SW480 (cell line): ENCODE results near the gene MYO15B.

Experiments
- DNase-seq: peaks from one replicate; pipeline ENCODE4 v3.0.0-alpha.2; 2016; ENCODE audit warnings: low spot score

The MYO15B gene

GRCh38 chr17:75639327-75639726, 51.7 kb downstream of the MYO15B start:
- DNase-seq: no peak

GRCh38 chr17:75639771-75640555, 52.4 kb downstream of the MYO15B start:
- DNase-seq: no peak

GRCh38 chr17:75640556-75641119, 53.0 kb downstream of the MYO15B start:
- no peak for DNase-seq

GRCh38 chr17:75641343-75641742, 53.7 kb downstream of the MYO15B start:
- no peak for DNase-seq

GRCh38 chr17:75642182-75642783, 54.7 kb downstream of the MYO15B start:
- no peak for DNase-seq

- no peak for DNase-seq
Measured at GRCh38 chr17:75642784-75643642, 55.4 kb downstream of the MYO15B start.

GRCh38 chr17:75643643-75644017, 56.0 kb downstream of the MYO15B start:
- no peak for DNase-seq

GRCh38 chr17:75645501-75645888, 57.9 kb downstream of the MYO15B start:
- peak; percentile 34 for DNase-seq

- DNase-seq: peak; percentile 86
Measured at GRCh38 chr17:75645889-75646637, 58.5 kb downstream of the MYO15B start.

GRCh38 chr17:75646638-75646992, 59.0 kb downstream of the MYO15B start:
- DNase-seq: no peak

GRCh38 chr17:75647061-75647460, 59.5 kb downstream of the MYO15B start:
- no peak for DNase-seq

GRCh38 chr17:75647921-75648320, 60.3 kb downstream of the MYO15B start:
- DNase-seq: no peak

GRCh38 chr17:75649687-75650086, 62.1 kb downstream of the MYO15B start:
- DNase-seq: no peak

- no peak for DNase-seq
Measured at GRCh38 chr17:75650874-75651273, 63.3 kb downstream of the MYO15B start.

- no peak for DNase-seq
Measured at GRCh38 chr17:75652341-75652740, 64.7 kb downstream of the MYO15B start.

GRCh38 chr17:75652934-75653549, 65.4 kb downstream of the MYO15B start:
- DNase-seq: no peak

GRCh38 chr17:75654176-75654575, 66.6 kb downstream of the MYO15B start:
- DNase-seq: peak; percentile 34

GRCh38 chr17:75658237-75658636, 70.6 kb downstream of the MYO15B start:
- DNase-seq: no peak

- no peak for DNase-seq
Measured at GRCh38 chr17:75661531-75661930, 73.9 kb downstream of the MYO15B start.

- no peak for DNase-seq
Measured at GRCh38 chr17:75662511-75662910, 74.9 kb downstream of the MYO15B start.

GRCh38 chr17:75664099-75664549, 76.5 kb downstream of the MYO15B start:
- DNase-seq: no peak
